A673 (cell line): ENCODE measurements around the gene SIRPA. TPM values are rescaled to one million over a fixed set of nuclear protein-coding genes. Genes with fewer than 3 reads are reported as not detected.

Source experiments
- BruUV-seq: library from RNA; stranded (reverse); fragments of 400-500 nt; replicated peaks from 2 replicates; lab custom pipeline; 2021; lab: Mats Ljungman, UMichigan
- CTCF ChIA-PET: fragments of 300-600 bp; sonication (Branson Sonifier 250); formaldehyde crosslinking; loops from one replicate; lab custom pipeline; 2022; ENCODE audit warnings: antibody characterized with exemption; lab: Charles Lee
- POLR2A ChIA-PET: fragments of 300-600 bp; sonication (Branson Sonifier 250); formaldehyde crosslinking; loops from one replicate; lab custom pipeline; 2022; ENCODE audit warnings: antibody characterized with exemption; ENCODE audit not compliant: low non-redundant PET; lab: Charles Lee
- DNase-seq: peaks from one replicate; pipeline ENCODE4 v3.0.0-alpha.2; 2015; ENCODE audit warnings: low spot score
- H3K27ac ChIP-seq: fragments of 200-600 bp; sonication (generic); 2 replicates; pipeline ENCODE4 v1.5.1; 2016; ENCODE audit warnings: mixed run types, low read depth, mild to moderate bottlenecking, mixed read lengths, antibody characterized with exemption, low read length; ENCODE audit not compliant: poor library complexity, severe bottlenecking
- H3K27me3 ChIP-seq: fragments of 200-600 bp; sonication (generic); replicated peaks from 2 replicates; pipeline ENCODE4 v1.6.1; 2017; ENCODE audit warnings: mixed run types, low read depth, mild to moderate bottlenecking, mixed read lengths, antibody characterized with exemption, low read length; ENCODE audit not compliant: insufficient read depth, poor library complexity
- H3K36me3 ChIP-seq: fragments of 200-600 bp; sonication (generic); 2 replicates; pipeline ENCODE4 v1.6.1; 2016; ENCODE audit warnings: mixed run types, mild to moderate bottlenecking, mixed read lengths, antibody characterized with exemption, low read length; ENCODE audit not compliant: insufficient read depth, poor library complexity, severe bottlenecking
- H3K4me1 ChIP-seq: fragments of 200-600 bp; sonication (generic); 2 replicates; pipeline ENCODE4 v1.6.1; 2017; ENCODE audit warnings: mixed run types, mild to moderate bottlenecking, mixed read lengths, antibody characterized with exemption, low read length; ENCODE audit not compliant: insufficient read depth, poor library complexity, severe bottlenecking
- H3K4me3 ChIP-seq: fragments of 200-600 bp; sonication (generic); 2 replicates; pipeline ENCODE4 v1.5.1; 2016; ENCODE audit warnings: low read depth, mixed run types, mild to moderate bottlenecking, mixed read lengths, low read length; ENCODE audit not compliant: poor library complexity, severe bottlenecking
- H3K9me3 ChIP-seq: fragments of 200-600 bp; sonication (generic); 2 replicates; pipeline ENCODE4 v1.6.1; 2016; ENCODE audit warnings: mixed run types, low read depth, mild to moderate bottlenecking, mixed read lengths, antibody characterized with exemption, low read length; ENCODE audit not compliant: poor library complexity, severe bottlenecking
- CTCF ChIP-seq: fragments of 300-800, 200-600 bp; sonication (generic); conservative IDR thresholded peaks from 2 replicates; pipeline ENCODE4 v1.5.1; 2017; ENCODE audit warnings: low read depth, mild to moderate bottlenecking, antibody characterized with exemption, low read length, moderate library complexity, mixed read lengths
- EZH2 ChIP-seq: fragments of 200-600 bp; sonication (generic); IDR thresholded peaks from 2 replicates; pipeline ENCODE4 v1.6.1; 2017; ENCODE audit warnings: borderline replicate concordance, low read depth, mild to moderate bottlenecking, mixed read lengths, antibody characterized with exemption, low read length; ENCODE audit not compliant: poor library complexity, severe bottlenecking
- intact Hi-C: fragments of 100-400 bp; cut with micrococcal nuclease; formaldehyde crosslinking; loops from one replicate; pipeline ENCODE4 v1.10.0; 2022; ENCODE audit not compliant: unreplicated experiment
- total RNA-seq: library from RNA; stranded (reverse); gene quantifications from 2 replicates; pipeline ENCODE4 v1.2.3, GENCODE V29; 2021

The SIRPA gene
- total RNA-seq, 1 experiment from 2014 or later: 81.0 TPM

- H3K27me3 ChIP-seq: peaks cover 2% of the 10 kb centered on the region
- no peak for DNase-seq
- ChIA-PET CTCF (no interaction called here), POLR2A (no interaction called here)
- no peak for TF ChIP-seq CTCF
- no peaks in the 10 kb centered on the region for H3K36me3 ChIP-seq
- no TSS peak for BruUV-seq
- H3K27ac ChIP-seq: no peak overlapping the region
- no peaks in the 10 kb centered on the region for H3K4me1 ChIP-seq
- H3K9me3 ChIP-seq: no peaks in the 10 kb centered on the region
- no peak overlapping the region for H3K4me3 ChIP-seq
- intact Hi-C loops: no loop called here
These were observed 78.6 kb downstream of the SIRPA start for GRCh38 chr20:1973601-1974440.

- H3K4me3 ChIP-seq: no peak overlapping the region
- no peak overlapping the region for H3K27ac ChIP-seq
- no peaks in the 10 kb centered on the region for H3K4me1 ChIP-seq
- intact Hi-C loops: no loop called here
- no peaks in the 10 kb centered on the region for H3K9me3 ChIP-seq
- no peak for TF ChIP-seq EZH2
- TF ChIP-seq CTCF: no peak
- no TSS peak for BruUV-seq
- CTCF ChIA-PET: no interaction called here
- no peaks in the 10 kb centered on the region for H3K36me3 ChIP-seq
- no peak for DNase-seq
- POLR2A ChIA-PET: no interaction called here
- peaks cover 3% of the 10 kb centered on the region for H3K27me3 ChIP-seq
These were observed 80.1 kb downstream of the SIRPA start for GRCh38 chr20:1975291-1975690.

- no peaks in the 10 kb centered on the region for H3K4me1 ChIP-seq
- POLR2A ChIA-PET: no interaction called here
- CTCF ChIA-PET: no interaction called here
- H3K9me3 ChIP-seq: no peaks in the 10 kb centered on the region
- intact Hi-C loops: no loop called here
- H3K4me3 ChIP-seq: no peak overlapping the region
- no peak for DNase-seq
- TF ChIP-seq CTCF (no peak), EZH2 (no peak)
- peaks cover 3% of the 10 kb centered on the region for H3K27me3 ChIP-seq
- H3K27ac ChIP-seq: no peak overlapping the region
- BruUV-seq: no TSS peak
- no peaks in the 10 kb centered on the region for H3K36me3 ChIP-seq
These were observed 84.0 kb downstream of the SIRPA start for GRCh38 chr20:1979106-1979778.
